Calu3 (cell line): Measurements from ENCODE around the gene TEPSIN. TPM values are rescaled to one million over a fixed set of nuclear protein-coding genes. Genes with fewer than 3 reads are reported as not detected.

Experiments
- BruUV-seq: library from RNA; stranded (reverse); fragments of 400-500 nt; replicated peaks from 2 replicates; lab custom pipeline; 2021; lab: Mats Ljungman, UMichigan
- CTCF ChIA-PET: fragments of 300-600 bp; sonication (Branson Sonifier 250); formaldehyde crosslinking; loops from one replicate; lab custom pipeline; 2022; ENCODE audit warnings: antibody characterized with exemption; lab: Charles Lee
- DNase-seq: peaks from one replicate; pipeline ENCODE4 v3.0.0; 2022
- H3K27ac Mint-ChIP-seq: one replicate; pipeline ENCODE4 v1.8.0; 2022; ENCODE audit warnings: mixed read lengths; ENCODE audit not compliant: unreplicated experiment
- H3K27me3 Mint-ChIP-seq: one replicate; pipeline ENCODE4 v1.8.0; 2022; ENCODE audit warnings: mixed read lengths; ENCODE audit not compliant: unreplicated experiment
- H3K36me3 Mint-ChIP-seq: one replicate; pipeline ENCODE4 v1.8.0; 2022; ENCODE audit warnings: mild to moderate bottlenecking, moderate library complexity, mixed read lengths; ENCODE audit not compliant: insufficient read depth, unreplicated experiment
- H3K4me1 Mint-ChIP-seq: one replicate; pipeline ENCODE4 v1.8.0; 2022; ENCODE audit warnings: mild to moderate bottlenecking, low read depth, mixed read lengths; ENCODE audit not compliant: unreplicated experiment
- H3K4me3 Mint-ChIP-seq: one replicate; pipeline ENCODE4 v1.8.0; 2022; ENCODE audit warnings: mild to moderate bottlenecking, low read depth, moderate library complexity, mixed read lengths; ENCODE audit not compliant: unreplicated experiment
- H3K9me3 Mint-ChIP-seq: one replicate; pipeline ENCODE4 v1.8.0; 2022; ENCODE audit warnings: low read depth, mixed read lengths; ENCODE audit not compliant: unreplicated experiment
- intact Hi-C: fragments of 100-400 bp; cut with micrococcal nuclease; formaldehyde crosslinking; loops from one replicate; pipeline ENCODE4 v1.10.0; 2022; ENCODE audit not compliant: unreplicated experiment
- total RNA-seq: library from RNA; stranded (reverse); gene quantifications from 2 replicates; pipeline ENCODE4 v1.2.3, GENCODE V29; 2022
- TF ChIP-seq, protein P1 (sequence below): fragments of 200-600 bp; IDR thresholded peaks from one replicate; pipeline ENCODE4 v1.8.0; 2022; ENCODE audit warnings: antibody characterized with exemption; ENCODE audit not compliant: unreplicated experiment

Gene TEPSIN
- total RNA-seq, 1 experiment from 2014 or later = 37.0 TPM

DNA sequence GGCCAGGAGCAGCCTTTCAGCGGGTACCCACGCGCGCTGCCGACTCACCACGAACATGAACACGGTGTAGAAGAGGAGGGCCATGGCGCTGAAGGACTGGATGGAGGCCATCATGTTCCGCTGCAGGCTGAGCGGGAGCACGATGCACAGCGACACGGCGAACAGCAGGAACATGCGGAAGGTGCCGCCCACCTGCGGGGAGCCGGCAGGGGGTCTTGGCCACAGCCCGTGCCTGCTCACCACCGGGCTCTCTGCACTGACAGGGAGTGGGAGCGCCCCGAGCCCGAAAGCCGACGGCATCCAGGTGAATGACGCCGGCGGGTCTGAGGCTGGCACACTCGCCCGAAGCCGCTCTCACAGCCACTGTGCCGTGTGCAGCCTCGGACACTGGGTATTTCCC lies 43.3 kb upstream of the TEPSIN start:
- no peak overlapping the region for H3K4me3 Mint-ChIP-seq
- no peaks in the 10 kb centered on the region for H3K4me1 Mint-ChIP-seq
- H3K27me3 Mint-ChIP-seq = no peaks in the 10 kb centered on the region
- TF ChIP-seq, protein P1, sequence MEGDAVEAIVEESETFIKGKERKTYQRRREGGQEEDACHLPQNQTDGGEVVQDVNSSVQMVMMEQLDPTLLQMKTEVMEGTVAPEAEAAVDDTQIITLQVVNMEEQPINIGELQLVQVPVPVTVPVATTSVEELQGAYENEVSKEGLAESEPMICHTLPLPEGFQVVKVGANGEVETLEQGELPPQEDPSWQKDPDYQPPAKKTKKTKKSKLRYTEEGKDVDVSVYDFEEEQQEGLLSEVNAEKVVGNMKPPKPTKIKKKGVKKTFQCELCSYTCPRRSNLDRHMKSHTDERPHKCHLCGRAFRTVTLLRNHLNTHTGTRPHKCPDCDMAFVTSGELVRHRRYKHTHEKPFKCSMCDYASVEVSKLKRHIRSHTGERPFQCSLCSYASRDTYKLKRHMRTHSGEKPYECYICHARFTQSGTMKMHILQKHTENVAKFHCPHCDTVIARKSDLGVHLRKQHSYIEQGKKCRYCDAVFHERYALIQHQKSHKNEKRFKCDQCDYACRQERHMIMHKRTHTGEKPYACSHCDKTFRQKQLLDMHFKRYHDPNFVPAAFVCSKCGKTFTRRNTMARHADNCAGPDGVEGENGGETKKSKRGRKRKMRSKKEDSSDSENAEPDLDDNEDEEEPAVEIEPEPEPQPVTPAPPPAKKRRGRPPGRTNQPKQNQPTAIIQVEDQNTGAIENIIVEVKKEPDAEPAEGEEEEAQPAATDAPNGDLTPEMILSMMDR = no peak
- intact Hi-C loops = no loop called here
- CTCF ChIA-PET = no interaction called here
- no peak for DNase-seq
- H3K36me3 Mint-ChIP-seq = peaks cover 46% of the 10 kb centered on the region
- no peaks in the 10 kb centered on the region for H3K9me3 Mint-ChIP-seq
- no peak overlapping the region for H3K27ac Mint-ChIP-seq
- no TSS peak for BruUV-seq

DNA sequence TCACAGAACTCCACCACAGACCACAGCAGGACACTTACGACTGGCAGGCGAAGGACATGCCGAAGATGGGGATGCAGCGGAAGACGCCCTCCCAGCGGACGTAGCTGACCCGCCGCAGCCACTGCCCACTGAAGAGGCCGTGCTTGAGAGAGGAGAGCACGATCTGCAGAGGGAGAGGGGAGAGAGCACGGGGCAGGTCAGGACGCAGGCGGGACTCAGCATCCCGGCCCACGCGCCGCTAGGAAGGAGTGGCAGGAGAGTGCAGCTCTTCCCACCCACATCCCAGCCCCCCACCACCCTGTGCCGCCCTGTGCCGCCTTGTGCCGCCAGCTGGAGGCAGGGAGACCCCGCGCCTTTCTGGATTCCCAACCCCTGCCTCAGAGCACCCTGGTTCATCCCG lies 41.7 kb upstream of the TEPSIN start:
- Mint-ChIP-seq H3K4me1 (no peaks in the 10 kb centered on the region), H3K9me3 (no peaks in the 10 kb centered on the region), H3K4me3 (no peak overlapping the region), H3K27me3 (no peaks in the 10 kb centered on the region), H3K36me3 (peaks cover 50% of the 10 kb centered on the region), H3K27ac (no peak overlapping the region)
- DNase-seq = no peak
- TF ChIP-seq, protein P1 = no peak
- CTCF ChIA-PET = no interaction called here
- BruUV-seq = no TSS peak
- intact Hi-C loops = no loop called here

DNA sequence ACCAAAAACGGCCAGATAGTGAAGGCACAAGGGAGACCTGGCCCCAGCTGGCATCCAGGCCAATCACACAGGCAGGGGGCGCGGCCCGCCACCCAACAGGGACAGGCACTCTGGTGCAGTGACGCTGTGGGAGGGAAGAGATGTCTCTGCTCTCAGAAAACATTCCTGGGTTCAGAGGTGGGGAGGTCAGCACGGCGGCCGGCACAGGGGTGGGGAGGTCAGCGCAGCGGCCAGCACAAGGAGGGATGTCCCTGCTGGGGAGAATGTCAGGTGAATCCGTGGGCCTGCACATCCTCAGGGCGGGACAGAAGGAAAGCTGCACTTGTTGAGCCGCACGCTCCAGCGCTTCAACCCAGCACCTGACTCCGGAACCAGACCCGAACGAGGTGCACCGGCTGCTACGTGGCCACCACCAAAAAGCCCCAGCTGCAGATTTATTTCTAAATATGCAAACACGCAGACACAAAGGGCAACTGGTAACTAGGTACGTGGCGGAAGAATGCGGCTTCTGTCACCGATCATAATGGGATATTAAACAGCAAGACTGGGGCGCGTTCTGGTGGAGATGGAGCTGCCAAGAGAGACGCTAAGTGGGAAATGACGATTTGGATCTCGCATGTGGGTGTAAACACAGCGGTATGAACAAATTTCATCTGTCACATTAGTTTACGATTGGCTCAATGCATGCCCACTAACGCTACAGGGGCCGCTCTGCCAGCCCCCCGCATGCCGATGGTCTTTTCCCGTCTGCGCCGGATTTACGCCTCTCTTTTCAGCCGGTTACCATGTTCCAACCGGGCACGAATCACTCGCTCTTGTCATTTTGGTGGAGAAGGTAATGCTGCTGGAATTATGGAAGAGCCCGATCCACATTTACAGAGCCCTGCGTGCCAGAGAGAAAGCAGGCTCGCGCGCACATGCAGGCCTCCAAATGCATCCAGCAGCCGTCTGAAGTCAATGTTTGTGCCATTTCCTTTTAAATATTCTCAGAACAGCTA lies 40.7 kb upstream of the TEPSIN start:
- Mint-ChIP-seq H3K4me1 (no peaks in the 10 kb centered on the region), H3K27me3 (no peaks in the 10 kb centered on the region), H3K4me3 (no peak overlapping the region), H3K9me3 (no peaks in the 10 kb centered on the region), H3K36me3 (peaks cover 55% of the 10 kb centered on the region), H3K27ac (no peak overlapping the region)
- CTCF ChIA-PET = no interaction called here
- no TSS peak for BruUV-seq
- intact Hi-C loops = no loop called here
- TF ChIP-seq, protein P1 = no peak
- DNase-seq = no peak

DNA sequence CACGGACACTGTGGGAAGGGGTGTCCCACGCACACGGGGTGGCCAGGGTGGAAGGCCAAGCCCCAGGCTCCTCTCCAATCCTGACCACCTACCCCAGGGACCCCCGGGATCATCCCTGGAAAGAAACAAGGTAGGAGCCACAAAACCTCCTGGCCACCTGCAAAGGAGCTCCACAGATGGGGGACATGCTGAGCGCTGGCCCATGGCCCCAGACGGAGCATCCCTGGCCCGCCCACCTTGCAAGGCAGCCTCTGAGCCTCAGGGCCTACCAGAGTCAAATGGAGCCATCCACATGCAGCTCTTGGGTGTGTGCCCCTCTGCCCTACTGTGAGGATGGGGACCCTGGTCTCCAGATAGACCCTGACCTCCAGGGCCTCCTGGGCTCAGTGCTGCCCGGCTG lies 40.0 kb upstream of the TEPSIN start:
- Mint-ChIP-seq H3K27me3 (no peaks in the 10 kb centered on the region), H3K9me3 (no peaks in the 10 kb centered on the region), H3K27ac (no peak overlapping the region), H3K4me1 (no peaks in the 10 kb centered on the region), H3K36me3 (peaks cover 62% of the 10 kb centered on the region), H3K4me3 (no peak overlapping the region)
- DNase-seq = no peak
- CTCF ChIA-PET = no interaction called here
- TF ChIP-seq, protein P1 = no peak
- intact Hi-C loops = no loop called here
- BruUV-seq = no TSS peak
